ENCODE results near the gene HLA-B. TPM values are rescaled to one million over a fixed set of nuclear protein-coding genes. Genes with fewer than 3 reads are reported as not detected.
"Not testable (repeated sequence)": the region's sequence is repeated elsewhere in the genome, so short reads cannot be mapped to it uniquely, and the experiment has no call there.

The HLA-B gene
- total RNA-seq, 8 experiments from 2014 or later, result 32.0 to 4,986 (median 164) TPM

DNA sequence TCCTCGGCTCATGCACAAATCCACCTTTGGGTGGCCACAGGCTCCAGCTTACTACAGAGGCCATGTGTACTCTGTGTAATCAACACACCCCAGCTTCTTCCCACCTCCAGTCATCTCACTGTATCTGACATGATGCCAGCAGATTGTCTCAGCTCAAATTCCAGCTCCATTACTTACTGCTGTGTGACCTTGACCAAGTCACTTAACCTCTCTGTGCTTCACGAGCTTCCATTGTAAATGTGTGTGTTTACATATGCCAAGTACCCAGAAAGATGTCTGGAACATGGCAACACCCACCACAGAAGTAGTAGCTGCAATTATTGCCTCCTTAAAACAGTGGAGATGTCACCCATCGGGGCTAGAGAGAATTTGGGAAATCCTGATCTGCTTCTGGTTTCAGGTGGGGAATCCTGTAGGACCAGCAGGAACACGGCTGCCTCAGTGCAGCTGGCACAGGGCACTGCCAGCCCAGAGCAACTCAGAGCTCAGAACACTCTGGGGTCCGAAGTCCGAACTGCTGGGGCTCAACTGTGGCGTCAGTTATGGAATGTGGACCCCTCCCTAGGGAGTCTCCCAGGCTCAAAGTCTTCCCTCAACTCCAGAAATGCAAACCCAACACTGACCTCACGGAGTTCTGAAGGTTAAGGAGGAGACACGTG lies 21.2 kb upstream of the HLA-B start:
- no peak for ATAC-seq (replicated peaks in 6 of 8)
- in situ Hi-C loops (cut with MboI; ENCODE audit: low pct_unique_long_range_greater_than_20kb in 2 of 9, low sequenced_read_pairs in 9 of 9, unreplicated experiment in 9 of 9), result no loop called here
- Histone ChIP-seq H3K27ac (no peak overlapping the region), H3K4me1 (replicated peaks in 1 of 2) (peaks cover 0 to 12% of the 10 kb centered on the region in 2 donors), H3K4me3 (no peak overlapping the region)
- WGBS, 10 experiments, result 0 to 76% (median 45%) methylated on average over 1 to 4 of the region's 9 CpGs; no CpG with 5 or more reads in 3 of the 10 experiments

DNA sequence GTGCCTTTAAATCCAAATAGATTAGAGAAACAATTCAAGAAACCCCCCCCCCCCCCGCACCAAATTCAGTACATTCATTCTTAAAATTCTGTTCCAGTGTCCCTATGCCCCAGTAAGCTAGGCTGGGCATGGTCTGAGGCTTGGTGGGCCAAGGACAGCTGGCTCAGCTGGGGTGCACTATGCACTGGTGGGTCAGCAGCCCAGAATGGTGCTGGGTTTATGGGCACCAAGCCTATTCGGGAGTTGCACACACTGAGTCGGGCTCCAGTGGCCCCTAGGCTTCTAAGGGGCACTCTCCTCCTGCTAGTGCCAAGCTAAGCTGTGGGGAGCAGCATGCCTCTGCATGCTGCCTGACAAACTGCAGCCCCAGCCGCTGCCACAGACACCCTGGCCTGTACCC lies 20.1 kb upstream of the HLA-B start:
- WGBS, 10 experiments, result 20 to 80% (median 50%) methylated on average over 1 to 2 of the region's 4 CpGs; no CpG with 5 or more reads in 7 of the 10 experiments
- Histone ChIP-seq H3K27ac (no peak overlapping the region), H3K4me1 (replicated peaks in 1 of 2) (peaks cover 0 to 13% of the 10 kb centered on the region in 2 donors), H3K4me3 (no peak overlapping the region)
- in situ Hi-C loops (cut with MboI; ENCODE audit: low pct_unique_long_range_greater_than_20kb in 2 of 9, low sequenced_read_pairs in 9 of 9, unreplicated experiment in 9 of 9), result no loop called here
- ATAC-seq (replicated peaks in 6 of 8), result no peak

DNA sequence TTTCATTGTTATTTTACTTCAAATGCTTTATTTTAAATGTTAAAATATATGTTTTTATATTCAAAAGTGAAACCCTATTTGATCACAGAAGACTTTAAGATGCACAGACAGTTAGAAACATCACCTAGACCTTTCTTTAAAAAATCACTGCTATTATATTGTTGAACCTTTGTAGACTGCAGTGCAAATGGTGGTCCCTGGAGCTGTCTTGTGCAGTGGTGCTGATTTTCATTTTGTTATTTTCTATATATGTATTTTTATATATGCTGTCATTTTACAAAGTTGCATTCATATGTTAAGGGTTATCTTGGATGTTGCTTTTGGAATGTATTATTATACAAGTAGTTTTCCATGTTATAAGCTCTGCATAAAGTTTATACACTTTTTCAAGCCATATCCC lies 18.7 kb upstream of the HLA-B start:
- in situ Hi-C loops (cut with MboI; ENCODE audit: low pct_unique_long_range_greater_than_20kb in 2 of 9, low sequenced_read_pairs in 9 of 9, unreplicated experiment in 9 of 9), result no loop called here
- H3K27ac ChIP-seq, result no peak overlapping the region
- ATAC-seq (replicated peaks in 6 of 8), result no peak

DNA sequence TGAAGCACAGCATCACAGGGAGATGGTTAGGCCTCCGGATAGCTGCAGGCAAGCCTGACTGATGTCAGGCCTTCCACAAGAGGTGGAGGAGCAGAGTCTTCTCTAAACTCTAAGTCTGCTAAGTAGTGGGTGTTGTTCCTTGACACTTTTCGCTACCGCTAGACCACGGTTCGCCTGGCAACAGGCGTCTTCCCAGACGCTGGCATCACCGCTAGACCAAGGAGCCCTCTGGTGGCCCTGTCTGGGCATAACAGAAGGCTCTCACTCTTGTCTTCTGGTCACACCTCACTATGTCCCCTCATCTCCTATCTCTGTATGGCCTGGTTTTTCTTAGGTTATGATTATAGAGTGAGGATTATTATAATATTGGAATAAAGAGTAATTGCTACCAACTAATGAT lies 17.1 kb upstream of the HLA-B start:
- H3K4me3 ChIP-seq; H3K4me1 ChIP-seq (replicated peaks in 1 of 2): not testable (repeated sequence)
- WGBS, 10 experiments, result 100% methylated on average over 1 of the region's 8 CpGs; no CpG with 5 or more reads in 9 of the 10 experiments
- peak in 2 of 8 experiments; percentile 52 to 59 for ATAC-seq (replicated peaks in 6 of 8)
- H3K27ac ChIP-seq, result peak overlapping the region in 1 of 2 donors; percentile 37
- in situ Hi-C loops (cut with MboI; ENCODE audit: low pct_unique_long_range_greater_than_20kb in 2 of 9, low sequenced_read_pairs in 9 of 9, unreplicated experiment in 9 of 9), result loop anchor here in 1 of 9 experiments (25.0 kb wide), 2 partner anchors 162 to 237 kb away; partner anchors contain the start of gene PSORS1C2

More for the DNA sequence above, 18.7 kb upstream of the HLA-B start:
- Histone ChIP-seq H3K4me3 (no peak overlapping the region), H3K4me1 (replicated peaks in 1 of 2) (peaks cover 0 to 7% of the 10 kb centered on the region in 2 donors)

DNA sequence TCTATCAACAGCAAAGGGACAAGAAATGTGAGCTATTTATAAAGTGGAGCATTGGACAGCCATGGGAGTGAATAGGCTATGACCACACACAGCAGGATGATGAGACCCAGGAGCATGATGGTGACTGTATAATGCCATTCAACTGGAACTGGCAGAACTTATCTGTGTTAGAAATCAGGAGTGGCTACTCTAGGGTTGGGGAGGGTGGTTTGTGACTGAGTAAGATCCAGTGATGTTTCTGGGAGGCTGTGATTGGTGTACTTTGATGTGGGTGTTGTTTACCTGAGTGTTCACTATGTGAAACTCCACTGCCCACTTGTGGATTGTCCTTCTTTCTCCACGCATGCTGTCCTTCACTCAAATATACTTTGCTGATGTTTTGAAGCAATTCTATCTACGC lies 11.5 kb upstream of the HLA-B start:
- in situ Hi-C loops (cut with MboI; ENCODE audit: low pct_unique_long_range_greater_than_20kb in 2 of 9, low sequenced_read_pairs in 9 of 9, unreplicated experiment in 9 of 9), result loop anchor here in 7 of 9 experiments (10.0 to 25.0 kb wide), 5 partner anchors 156 to 234 kb away; partner anchors contain the start of gene PSORS1C2 (in 4 of the 7)
- 38 to 100% (median 85%) methylated on average over 1 to 2 of the region's 2 CpGs; no CpG with 5 or more reads in 4 of the 10 experiments for WGBS, 10 experiments
- Histone ChIP-seq H3K27ac (no peak overlapping the region), H3K4me3 (no peak overlapping the region), H3K4me1 (replicated peaks in 1 of 2) (peaks cover 0 to 4% of the 10 kb centered on the region in 2 donors)
- no peak for ATAC-seq (replicated peaks in 6 of 8)

DNA sequence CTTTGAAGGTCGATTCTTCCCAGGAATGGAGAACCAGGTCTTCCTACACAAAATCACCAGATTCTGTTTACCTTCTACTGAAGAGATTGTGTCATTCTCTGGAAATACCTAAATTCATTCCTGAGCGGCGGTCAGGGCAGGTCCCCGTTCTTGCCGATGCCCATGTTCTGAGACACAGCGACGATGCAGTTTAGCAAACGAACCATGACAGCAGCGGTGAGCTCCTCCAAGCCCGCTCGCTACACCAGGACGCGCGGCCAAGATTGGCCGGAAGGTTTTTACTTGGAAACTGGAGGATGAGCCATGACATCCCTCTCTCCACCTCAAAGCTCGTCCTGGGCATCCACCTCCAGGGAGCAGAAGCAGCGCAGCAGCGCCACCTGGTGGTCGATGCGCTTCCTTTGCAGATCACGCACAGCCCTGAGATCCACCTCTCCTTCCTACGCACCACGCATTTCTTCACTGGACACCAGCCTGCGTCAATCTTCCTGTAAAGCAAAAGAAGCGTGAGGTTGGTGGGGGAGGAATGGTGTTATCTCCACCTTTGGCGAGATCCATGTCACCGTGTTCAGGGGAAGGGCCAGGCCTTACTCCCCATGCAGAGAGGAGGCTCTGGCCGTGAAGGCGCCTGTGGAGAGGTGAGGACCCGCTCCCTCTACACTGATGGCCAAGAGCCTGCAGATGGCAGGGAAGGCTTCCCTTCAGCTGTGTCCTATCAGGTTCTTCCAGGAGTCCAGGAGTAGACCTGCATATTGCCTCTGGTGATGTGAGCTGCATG lies 9.9 kb upstream of the HLA-B start:
- WGBS, 10 experiments, result 0 to 33% (median 3%) methylated on average over 1 to 18 of the region's 30 CpGs; no CpG with 5 or more reads in 2 of the 10 experiments
- H3K27ac ChIP-seq, result no peak overlapping the region
- H3K4me1 ChIP-seq (replicated peaks in 1 of 2), result no peaks in the 10 kb centered on the region
- in situ Hi-C loops (cut with MboI; ENCODE audit: low pct_unique_long_range_greater_than_20kb in 2 of 9, low sequenced_read_pairs in 9 of 9, unreplicated experiment in 9 of 9), result loop anchor here in 7 of 9 experiments (10.0 to 25.0 kb wide), 5 partner anchors 155 to 232 kb away; partner anchors contain the start of gene PSORS1C2 (in 4 of the 7)
- peak; percentile 100 for ATAC-seq (replicated peaks in 6 of 8)
- peak overlapping the region in 4 of 5 donors; percentile 4 to 27 (median 19) for H3K4me3 ChIP-seq

DNA sequence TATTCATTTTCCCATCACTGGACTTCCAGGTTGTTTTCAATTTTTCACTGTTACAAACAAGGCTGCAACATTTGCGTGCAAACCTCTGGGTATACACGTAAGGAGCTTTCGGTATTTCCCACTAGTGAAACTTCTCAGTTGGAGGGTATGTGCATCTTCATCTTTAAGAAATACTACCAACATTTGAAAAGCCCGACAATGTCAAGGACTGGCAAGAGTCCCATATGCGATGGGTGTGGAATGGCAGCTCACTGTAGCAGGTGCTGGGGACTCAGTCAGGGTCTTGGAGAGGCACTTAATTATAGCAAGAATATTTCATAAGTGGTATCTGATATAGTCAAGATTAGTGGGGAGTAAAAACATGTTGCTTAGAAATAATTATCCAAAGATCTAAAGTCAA lies 8.9 kb upstream of the HLA-B start:
- H3K4me1 ChIP-seq (replicated peaks in 1 of 2), result no peaks in the 10 kb centered on the region
- H3K4me3 ChIP-seq, result no peak overlapping the region
- WGBS, 10 experiments, result 20 to 100% (median 83%) methylated on average over 1 to 5 of the region's 5 CpGs; no CpG with 5 or more reads in 2 of the 10 experiments
- ATAC-seq (replicated peaks in 6 of 8), result no peak
- in situ Hi-C loops (cut with MboI; ENCODE audit: low pct_unique_long_range_greater_than_20kb in 2 of 9, low sequenced_read_pairs in 9 of 9, unreplicated experiment in 9 of 9), result loop anchor here in 7 of 9 experiments (10.0 to 25.0 kb wide), 5 partner anchors 154 to 231 kb away; partner anchors contain the start of gene PSORS1C2 (in 4 of the 7)
- H3K27ac ChIP-seq, result no peak overlapping the region

DNA sequence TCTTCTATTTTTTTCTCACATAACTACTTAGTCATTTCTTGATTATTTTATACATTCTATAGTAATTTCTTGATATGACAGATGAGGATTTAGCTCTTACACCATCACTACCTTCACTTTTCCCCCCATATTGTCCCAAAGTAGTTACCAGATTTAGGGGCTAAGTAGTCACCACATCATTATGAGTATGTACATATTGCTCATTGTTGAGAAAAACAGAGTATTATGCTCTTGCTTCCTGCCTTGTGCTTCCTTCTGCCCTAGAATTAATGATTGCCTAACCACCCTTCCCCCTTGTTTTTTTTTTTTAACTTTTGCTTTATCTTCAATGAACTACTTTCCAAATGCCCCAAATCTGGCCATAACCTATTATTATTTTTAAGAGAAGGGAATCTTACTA lies 6.8 kb upstream of the HLA-B start:
- Histone ChIP-seq H3K4me1 (replicated peaks in 1 of 2) (no peaks in the 10 kb centered on the region), H3K27ac (no peak overlapping the region), H3K4me3 (no peak overlapping the region)
- in situ Hi-C loops (cut with MboI; ENCODE audit: low pct_unique_long_range_greater_than_20kb in 2 of 9, low sequenced_read_pairs in 9 of 9, unreplicated experiment in 9 of 9), result loop anchor here in 8 of 9 experiments (5.0 to 25.0 kb wide), 6 partner anchors 152 to 229 kb away; partner anchors contain the start of gene PSORS1C2 (in 5 of the 8)
- no peak for ATAC-seq (replicated peaks in 6 of 8)

DNA sequence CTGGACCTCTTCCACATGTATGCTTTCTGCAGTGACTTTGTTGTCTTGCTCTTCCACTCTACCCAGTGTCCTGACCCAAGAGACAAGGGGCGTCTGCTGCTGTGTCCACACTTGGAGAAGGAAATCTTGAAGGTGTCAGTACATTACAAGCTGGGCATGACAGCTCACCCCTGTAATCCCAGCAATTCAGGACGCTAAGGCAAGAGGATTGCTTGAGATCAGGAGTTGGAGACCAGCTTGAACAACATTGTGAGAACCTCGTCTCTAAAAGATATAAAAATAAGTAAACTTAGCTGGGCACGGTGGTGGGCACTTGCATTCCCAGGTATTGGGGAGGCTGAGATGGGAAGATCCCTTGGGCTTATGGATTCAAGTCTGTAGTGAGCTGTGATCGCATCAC lies 5.8 kb upstream of the HLA-B start:
- ATAC-seq (replicated peaks in 6 of 8), result no peak
- H3K4me1 ChIP-seq (replicated peaks in 1 of 2), result no peaks in the 10 kb centered on the region
- H3K4me3 ChIP-seq, result no peak overlapping the region
- in situ Hi-C loops (cut with MboI; ENCODE audit: low pct_unique_long_range_greater_than_20kb in 2 of 9, low sequenced_read_pairs in 9 of 9, unreplicated experiment in 9 of 9), result loop anchor here in 8 of 9 experiments (5.0 to 25.0 kb wide), 6 partner anchors 150 to 228 kb away; partner anchors contain the start of gene PSORS1C2 (in 5 of the 8)
- no peak overlapping the region for H3K27ac ChIP-seq
- 0 to 83% (median 30%) methylated on average over 1 to 5 of the region's 5 CpGs; no CpG with 5 or more reads in 1 of the 10 experiments for WGBS, 10 experiments

DNA sequence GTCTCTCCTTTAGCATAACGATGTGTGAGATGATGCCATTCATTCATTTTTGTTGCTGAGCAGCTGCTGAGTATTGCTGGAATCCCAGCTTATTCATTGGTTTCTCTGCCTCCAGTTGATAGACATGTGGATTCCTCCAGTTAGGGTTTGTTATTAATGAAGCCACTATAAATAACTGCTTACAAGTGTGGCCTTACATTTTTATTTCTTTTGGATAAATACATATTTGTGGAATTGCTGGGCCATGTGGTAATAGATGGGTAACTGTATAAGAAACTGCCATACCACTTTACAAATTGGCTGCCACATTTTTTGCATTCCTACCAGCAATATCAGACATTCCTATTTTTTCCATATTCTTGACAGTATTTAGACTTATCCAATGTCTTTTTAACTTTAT lies 2.6 kb upstream of the HLA-B start:
- no peaks in the 10 kb centered on the region for H3K4me1 ChIP-seq (replicated peaks in 1 of 2)
- no peak overlapping the region for H3K4me3 ChIP-seq
- in situ Hi-C loops (cut with MboI; ENCODE audit: low pct_unique_long_range_greater_than_20kb in 2 of 9, low sequenced_read_pairs in 9 of 9, unreplicated experiment in 9 of 9), result loop anchor here in 1 of 9 experiments (25.0 kb wide), 2 partner anchors 147 to 222 kb away; partner anchors contain the start of gene PSORS1C2
- no peak overlapping the region for H3K27ac ChIP-seq
- no peak for ATAC-seq (replicated peaks in 6 of 8)
- 60 to 75% methylated on average over 1 of the region's 1 CpG; no CpG with 5 or more reads in 8 of the 10 experiments for WGBS, 10 experiments

DNA sequence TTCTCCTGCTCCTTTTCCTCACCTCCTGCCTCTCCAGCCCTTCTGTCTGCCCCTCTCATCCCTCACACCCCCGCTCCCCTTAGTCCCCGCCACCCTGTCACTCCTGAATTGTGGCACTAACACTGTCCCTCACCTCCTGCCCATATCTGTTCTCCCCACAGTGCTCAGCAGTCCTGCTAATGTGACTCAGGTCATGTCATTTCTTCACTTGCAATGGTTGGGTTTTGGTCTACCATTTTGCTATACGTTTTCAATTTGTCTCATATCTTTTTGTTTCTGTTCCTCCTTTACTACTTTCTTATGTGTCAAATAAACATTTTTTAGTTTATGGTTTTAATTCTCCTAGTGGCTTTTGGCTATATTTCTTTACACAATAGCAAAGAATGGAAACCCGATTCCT lies 1.3 kb upstream of the HLA-B start:
- H3K4me3 ChIP-seq, result no peak overlapping the region
- WGBS, 10 experiments, result 19 to 86% (median 36%) methylated on average over 1 to 4 of the region's 4 CpGs
- H3K27ac ChIP-seq, result no peak overlapping the region
- in situ Hi-C loops (cut with MboI; ENCODE audit: low pct_unique_long_range_greater_than_20kb in 2 of 9, low sequenced_read_pairs in 9 of 9, unreplicated experiment in 9 of 9), result loop anchor here in 1 of 9 experiments (25.0 kb wide), 2 partner anchors 146 to 221 kb away; partner anchors contain the start of gene PSORS1C2
- no peaks in the 10 kb centered on the region for H3K4me1 ChIP-seq (replicated peaks in 1 of 2)
- ATAC-seq (replicated peaks in 6 of 8), result no peak

DNA sequence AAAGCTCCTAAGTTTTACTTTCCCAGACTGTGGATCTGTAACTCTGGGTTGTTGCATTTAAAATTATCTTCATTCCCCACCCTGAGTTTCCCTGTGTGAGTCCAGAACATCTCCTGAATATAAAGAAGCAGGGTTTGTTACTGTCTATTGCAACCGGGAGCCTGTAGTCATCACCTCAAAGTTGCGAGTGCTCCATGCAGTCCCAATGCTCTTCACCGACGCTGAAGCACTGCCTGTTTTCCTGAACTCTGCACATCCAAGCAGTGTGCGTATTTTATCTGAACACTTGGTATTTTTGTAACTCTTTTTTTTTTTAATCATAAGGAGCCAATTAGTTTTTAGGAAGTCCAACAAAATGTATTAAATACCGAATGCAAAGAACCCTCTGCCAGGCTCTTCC lies 907 bp upstream of the HLA-B start:
- in situ Hi-C loops (cut with MboI; ENCODE audit: low pct_unique_long_range_greater_than_20kb in 2 of 9, low sequenced_read_pairs in 9 of 9, unreplicated experiment in 9 of 9), result loop anchor here in 1 of 9 experiments (25.0 kb wide), 2 partner anchors 146 to 221 kb away; partner anchors contain the start of gene PSORS1C2
- ATAC-seq (replicated peaks in 6 of 8), result no peak
- 10 to 50% (median 20%) methylated on average over 1 to 6 of the region's 6 CpGs; no CpG with 5 or more reads in 3 of the 10 experiments for WGBS, 10 experiments
- Histone ChIP-seq H3K27ac (no peak overlapping the region), H3K4me3 (no peak overlapping the region), H3K4me1 (replicated peaks in 1 of 2) (no peaks in the 10 kb centered on the region)
